Endometrial microvascular endothelial cells (primary cell): Measurements from ENCODE around the gene PLXNA3. TPM values are rescaled to one million over a fixed set of nuclear protein-coding genes. Genes with fewer than 3 reads are reported as not detected.

Source experiments
- in situ Hi-C: cut with HindIII; loops from 2 replicates; pipeline ENCODE4 v1.10.0; 2017; ENCODE audit warnings: low sequenced_read_pairs, low pct_unique_long_range_greater_than_20kb; ENCODE audit errors: inconsistent ontology term
- total RNA-seq: library from RNA; depleted of rRNA; stranded (reverse); fragments of >200 nt; gene quantifications from one replicate; pipeline ENCODE4 v1.2.3, GENCODE V29; 2015; ENCODE audit errors: inconsistent ontology term

Gene PLXNA3
- total RNA-seq, result 8.9 TPM

DNA sequence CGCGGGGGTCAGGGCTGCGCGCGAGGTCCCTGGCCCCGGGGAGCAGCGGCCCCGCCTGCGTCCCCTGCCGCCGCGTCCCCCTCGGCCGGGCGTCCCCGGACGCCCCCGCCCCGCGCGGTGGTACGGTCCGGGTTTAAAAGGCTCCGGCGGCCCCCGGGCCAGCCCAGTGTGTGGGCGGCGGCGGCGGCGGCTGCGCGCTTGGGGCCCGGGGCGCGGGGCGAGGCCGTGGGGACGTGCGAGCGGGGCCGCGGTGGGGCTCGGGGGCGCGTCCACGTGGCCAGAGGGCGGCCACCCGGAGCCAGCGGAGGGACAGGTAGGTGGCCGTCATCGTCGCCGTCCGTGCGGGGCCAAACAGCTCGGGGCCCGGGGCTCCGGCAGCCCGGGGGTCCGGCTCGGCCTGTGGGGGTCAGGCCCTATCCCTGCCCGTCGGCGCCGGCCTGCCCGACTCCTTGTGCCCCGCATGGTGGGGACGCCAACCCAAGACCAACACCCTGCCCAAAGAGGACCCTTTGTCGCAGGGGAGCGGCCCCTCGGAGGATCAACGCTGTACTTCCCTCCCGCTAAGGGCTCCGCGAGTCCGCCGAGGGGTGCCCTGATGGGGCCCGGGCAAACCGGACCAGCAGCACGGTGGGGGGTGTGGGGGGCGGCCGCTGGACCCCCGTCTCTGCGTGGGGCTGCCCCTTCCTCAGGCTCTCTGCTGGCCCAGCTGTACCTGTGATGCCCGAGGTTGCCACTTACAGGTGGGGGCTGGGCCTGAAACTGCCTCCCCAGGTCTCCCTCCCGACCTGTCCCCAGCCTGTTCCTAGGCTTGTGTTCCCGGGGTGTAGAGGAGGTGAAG lies at the start of gene PLXNA3:
TSS of gene PLXNA3 (plus strand) at position 166 of the 838 bp plus-strand sequence. CDS start 1,903 bp downstream, outside the sequence.
- in situ Hi-C loops, result no loop called here

DNA sequence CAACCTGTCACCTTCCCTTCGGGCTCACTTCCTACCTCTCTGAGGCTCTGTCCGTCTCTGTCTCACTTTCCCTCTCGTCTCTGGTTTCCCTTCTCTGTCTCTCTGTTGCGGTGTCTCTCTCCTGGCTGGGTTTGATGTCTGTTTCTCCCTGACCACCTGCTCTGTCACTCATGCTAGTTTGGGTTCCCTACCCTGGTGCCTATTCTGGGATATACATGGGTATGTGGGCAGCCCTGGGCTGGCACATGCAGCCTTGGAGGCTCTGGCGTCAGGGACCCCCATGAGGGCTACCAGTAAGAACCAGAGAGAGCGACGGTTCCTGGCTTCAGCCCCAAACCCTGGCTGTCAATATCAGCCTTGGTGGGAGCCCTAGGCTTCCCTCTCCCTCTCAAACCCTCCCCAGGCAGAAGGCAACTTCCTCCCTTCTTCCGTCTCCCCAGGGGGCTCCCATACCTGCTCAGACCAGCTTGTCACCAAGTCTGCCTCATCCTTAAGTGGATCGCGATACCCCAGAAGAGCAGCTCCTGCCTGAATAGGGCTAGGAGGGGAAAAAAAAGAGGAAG lies 49.3 kb upstream of the PLXNA3 start:
- in situ Hi-C loops, result no loop called here

DNA sequence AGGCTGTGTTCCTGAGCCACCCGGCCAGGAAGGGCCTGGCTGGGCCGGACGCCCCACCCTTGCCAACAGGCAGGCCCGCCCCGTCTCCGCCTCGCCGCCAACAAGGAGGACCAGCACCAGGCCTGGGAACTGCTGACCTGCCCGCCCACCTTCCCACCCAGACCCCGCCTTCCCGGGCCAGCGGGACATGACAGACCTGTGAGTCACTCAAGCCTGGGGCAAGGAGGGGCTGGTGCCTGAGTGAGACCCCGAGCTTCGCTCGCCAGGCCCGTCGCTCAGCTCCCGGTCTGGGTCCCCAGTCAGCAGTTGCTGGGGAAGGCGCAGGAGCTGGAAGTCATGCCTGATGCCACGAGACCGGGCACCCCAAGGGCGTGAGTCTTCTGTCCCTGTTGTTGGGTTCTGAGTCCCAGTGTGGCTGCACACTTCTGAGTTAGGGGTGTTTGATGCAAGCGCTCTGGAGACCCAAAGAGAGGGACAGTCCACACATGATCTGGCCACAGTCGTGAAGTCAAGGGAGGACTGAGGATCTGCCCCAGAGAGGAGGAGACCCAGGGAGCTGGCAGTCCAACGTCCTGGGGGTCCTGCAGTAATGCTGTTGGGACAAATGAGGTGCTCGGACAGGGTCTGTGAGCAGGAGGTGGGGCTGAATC lies 48.7 kb upstream of the PLXNA3 start, which contains the start of gene DNASE1L1:
TSS of gene DNASE1L1 (minus strand) at position 33 of the 650 bp plus-strand sequence. CDS start 3,686 bp downstream, outside the sequence.
- in situ Hi-C loops, result no loop called here

DNA sequence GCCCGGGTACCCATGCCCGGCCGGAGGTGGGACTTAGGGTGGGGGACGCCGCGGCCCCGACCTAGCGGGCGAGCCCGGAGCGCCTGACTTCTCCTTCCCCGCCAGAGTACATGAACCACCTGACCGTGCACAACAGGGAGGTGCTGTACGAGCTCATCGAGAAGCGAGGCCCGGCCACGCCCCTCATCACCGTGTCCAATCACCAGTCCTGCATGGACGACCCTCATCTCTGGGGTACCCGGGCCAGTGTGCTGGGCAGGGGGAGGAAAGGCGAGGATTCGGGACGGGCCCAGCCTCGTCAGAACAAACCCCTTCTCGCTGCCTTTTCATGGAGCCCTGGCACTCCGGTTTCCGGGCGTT lies 46.1 kb upstream of the PLXNA3 start:
- in situ Hi-C loops, result no loop called here

DNA sequence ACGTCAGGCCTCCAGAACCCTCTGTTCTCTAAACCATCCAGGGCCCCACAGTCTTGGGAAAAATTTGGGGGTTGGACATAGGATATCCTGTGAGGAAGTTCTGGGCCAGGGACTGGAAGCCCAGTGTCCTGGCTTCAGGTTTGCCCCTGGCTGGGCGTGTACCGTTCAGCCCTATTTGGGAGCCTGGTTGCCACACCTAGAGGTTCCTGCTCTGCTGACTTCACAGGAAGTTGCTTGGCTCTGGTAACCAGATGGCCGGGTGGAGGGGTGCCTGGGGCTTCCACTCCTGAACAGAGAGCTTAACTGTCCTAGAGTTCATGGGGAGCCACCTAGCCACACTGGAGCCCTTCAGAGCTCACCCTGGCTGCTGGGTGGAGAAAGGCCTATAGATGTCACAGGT lies 45.6 kb upstream of the PLXNA3 start:
- in situ Hi-C loops, result no loop called here

DNA sequence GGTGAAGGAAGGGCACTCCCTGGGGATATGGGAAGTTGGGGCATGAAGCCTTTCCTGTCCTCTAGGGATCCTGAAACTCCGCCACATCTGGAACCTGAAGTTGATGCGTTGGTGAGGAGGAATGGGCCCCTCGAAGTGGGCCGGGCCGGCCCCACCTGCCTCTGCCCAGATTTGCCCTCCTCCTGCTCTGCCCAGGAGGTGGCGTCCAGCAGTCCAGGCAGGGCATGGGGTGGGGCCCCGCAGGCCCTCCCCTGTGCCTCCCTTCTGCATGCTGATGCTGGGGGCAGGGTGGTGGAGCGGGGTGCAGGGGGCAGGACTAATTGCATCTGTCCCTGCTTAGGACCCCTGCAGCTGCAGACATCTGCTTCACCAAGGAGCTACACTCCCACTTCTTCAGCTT lies 44.9 kb upstream of the PLXNA3 start:
- in situ Hi-C loops, result no loop called here

DNA sequence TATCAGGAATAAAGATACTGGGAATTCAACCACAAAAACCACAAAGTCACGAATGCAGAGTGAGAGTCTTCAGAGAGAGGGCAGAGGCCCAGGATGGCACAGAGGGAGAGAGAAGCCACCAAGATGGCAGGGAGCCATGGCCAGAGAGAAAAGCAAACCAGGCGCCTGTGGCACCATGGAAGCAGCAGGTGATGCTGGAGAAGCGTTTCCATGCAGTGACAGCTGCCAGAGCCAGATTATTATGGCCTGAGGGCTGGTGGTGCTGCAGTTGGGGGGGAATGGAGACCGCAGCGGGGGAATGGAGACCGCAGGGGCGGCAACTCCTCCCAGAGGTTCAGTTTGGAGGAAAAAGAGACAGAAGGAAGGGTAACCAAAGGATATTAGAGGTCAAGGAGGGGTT lies 40.9 kb upstream of the PLXNA3 start:
- in situ Hi-C loops, result no loop called here

DNA sequence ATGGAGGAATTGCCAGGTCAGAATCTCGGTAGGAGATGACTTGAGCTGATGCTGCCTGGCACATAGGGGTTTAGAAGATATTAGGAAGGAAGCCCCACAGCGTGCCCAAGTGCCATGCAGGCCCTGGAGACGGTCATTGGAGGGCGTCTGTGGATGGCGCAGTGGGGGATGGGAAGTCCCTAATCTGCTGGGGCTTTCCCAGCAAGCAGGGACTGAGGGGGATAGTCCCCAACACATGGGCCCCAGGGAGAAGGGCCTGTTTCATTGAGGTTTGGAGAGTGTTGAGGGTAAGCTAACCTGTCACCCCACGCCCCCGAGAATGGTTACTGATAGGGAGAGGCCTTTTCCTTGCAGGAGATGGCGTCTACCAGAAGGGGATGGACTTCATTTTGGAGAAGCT lies 38.9 kb upstream of the PLXNA3 start:
- in situ Hi-C loops, result no loop called here

DNA sequence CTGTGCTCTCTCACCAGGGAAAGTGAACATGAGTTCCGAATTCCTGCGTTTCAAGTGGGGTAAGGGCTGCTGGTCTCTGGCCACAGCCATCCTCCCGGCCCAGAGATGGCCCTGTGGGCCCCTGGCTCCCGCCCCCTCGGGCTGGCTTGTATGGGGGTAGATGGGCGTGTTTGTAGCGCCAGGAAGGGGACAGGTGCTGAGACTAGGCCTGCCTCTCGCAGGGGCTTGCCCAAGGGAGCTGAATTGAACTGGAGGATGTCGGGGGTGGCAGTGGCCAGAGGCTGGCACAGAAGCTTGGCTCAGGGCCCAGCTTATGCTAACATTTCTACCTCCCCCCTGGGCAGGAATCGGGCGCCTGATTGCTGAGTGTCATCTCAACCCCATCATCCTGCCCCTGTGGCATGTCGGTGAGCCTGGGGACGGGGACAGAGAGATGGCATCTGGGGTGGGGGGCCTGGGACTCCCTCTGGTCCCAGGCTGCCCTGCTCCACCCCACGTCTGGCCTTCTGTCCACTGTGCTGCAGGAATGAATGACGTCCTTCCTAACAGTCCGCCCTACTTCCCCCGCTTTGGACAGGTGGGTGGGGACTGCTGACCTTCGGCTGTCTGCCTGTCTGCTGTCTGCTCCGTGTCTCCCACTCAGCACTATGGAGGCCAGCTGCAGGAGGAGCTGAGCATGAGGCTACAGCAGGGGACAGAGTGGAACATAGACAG lies 38.2 kb upstream of the PLXNA3 start:
- in situ Hi-C loops, result no loop called here

DNA sequence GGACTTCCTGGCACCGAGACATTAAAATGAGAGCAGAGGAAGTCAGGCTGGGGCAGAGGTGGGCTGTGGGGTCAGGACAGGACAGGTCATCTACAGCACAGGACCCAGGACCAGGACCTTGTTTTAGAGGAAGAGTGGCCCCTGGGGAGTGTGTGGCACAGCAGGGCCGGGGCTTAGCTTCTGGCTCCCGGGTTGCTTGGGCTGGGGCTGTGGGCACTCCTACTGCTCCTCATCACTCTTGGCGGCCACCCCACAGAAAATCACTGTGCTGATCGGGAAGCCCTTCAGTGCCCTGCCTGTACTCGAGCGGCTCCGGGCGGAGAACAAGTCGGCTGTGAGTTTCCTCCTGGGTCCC lies 37.7 kb upstream of the PLXNA3 start:
- in situ Hi-C loops, result no loop called here

DNA sequence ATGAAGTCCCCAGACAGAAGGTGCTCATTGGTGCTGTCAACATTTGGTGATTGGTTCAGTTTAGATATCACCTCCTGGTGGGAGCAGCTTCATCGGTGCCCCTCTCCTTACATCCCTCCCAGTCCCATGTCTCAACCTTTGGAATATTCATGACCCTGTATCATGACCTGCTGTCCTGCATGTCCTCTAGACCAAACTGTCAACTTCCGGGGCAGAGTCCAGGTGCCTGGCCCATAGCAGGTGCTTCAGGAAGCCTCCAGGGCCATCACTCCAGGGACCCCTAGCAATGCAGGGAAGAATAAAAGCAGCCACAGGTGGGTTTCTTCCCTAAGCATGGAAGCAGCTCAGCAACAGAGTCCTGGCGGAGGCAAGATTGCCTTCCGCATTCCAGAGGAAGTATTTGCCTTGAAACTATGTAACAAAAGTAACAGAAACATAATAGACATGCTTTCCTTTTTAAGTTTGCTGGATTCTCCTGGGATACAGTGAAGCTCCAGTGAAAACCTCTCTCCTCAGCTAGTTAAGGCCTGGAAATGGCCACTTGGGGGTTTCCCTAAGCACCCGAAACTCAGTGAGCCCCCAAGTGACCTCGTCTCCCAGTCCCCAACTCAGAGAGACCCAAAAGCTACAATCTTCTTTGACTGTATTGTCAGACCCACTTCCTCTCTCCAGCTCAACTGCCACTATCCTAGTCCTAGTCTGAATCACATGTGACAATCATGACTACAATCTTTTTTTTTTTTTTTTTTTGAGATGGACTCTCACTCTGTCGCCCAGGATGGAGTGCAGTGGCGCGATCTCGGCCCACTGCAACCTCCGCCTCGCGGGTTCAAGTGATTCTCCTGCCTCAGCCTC lies 30.9 kb upstream of the PLXNA3 start:
- in situ Hi-C loops, result no loop called here

DNA sequence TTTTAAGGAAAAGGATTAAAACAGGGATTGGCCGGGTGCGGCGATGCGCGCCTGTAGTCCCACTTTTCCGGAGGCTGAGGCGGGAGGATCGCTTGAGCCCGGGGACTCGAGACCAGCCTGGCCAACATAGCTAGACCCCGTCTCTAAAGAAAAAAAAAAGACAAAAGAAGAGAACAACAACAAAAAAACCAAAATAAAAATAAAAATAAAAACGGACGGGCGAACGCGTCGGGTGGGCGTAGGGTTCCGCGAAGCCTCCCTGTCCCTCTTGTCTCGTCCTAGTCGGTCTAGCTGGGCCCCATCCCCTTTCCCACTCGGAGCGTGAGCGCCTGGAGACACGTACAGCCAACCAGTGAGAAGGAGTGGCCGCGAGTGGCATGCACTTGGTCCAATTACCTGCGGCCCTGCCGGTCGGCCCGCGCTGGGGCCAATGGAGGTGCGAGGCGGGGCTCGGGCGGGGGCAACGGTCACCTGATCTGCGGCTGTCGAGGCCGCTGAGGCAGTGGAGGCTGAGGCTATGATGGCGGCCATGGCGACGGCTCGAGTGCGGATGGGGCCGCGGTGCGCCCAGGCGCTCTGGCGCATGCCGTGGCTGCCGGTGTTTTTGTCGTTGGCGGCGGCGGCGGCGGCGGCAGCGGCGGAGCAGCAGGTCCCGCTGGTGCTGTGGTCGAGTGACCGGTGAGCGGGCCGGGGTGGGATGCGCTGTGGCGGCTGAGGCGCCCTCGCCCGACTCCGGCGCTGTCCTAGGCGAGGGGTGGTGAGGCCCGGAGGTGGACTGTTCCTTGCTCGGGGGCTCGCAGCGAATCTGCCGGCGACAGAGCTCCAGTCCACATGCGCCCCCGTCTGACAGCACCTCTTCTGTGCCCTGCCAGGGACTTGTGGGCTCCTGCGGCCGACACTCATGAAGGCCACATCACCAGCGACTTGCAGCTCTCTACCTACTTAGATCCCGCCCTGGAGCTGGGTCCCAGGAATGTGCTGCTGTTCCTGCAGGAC lies 29.6 kb upstream of the PLXNA3 start, which contains the start of gene ATP6AP1:
TSS of gene ATP6AP1 (plus strand) at position 502 of the 996 bp plus-strand sequence. CDS start at position 518, 16 bp downstream.
- in situ Hi-C loops, result no loop called here

DNA sequence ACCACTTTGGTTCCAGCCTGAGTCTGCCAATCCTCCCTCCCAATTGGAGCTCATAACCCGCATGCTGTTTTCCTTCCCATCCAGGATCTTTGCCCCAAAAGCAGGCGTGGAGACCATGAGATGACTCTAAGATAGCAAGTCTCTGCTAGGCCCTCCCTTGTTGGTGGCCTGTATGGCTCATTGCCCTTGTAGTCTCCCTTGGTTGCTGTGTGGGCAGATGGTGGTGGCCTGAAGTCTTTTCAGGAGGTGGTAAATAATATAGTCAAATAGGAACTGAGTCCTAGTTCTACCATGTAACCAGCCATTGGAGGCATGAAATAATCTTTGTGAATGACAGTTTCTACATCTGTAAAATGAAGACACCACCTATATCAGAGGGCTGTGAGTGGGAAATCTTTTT lies 28.4 kb upstream of the PLXNA3 start:
- in situ Hi-C loops, result no loop called here

DNA sequence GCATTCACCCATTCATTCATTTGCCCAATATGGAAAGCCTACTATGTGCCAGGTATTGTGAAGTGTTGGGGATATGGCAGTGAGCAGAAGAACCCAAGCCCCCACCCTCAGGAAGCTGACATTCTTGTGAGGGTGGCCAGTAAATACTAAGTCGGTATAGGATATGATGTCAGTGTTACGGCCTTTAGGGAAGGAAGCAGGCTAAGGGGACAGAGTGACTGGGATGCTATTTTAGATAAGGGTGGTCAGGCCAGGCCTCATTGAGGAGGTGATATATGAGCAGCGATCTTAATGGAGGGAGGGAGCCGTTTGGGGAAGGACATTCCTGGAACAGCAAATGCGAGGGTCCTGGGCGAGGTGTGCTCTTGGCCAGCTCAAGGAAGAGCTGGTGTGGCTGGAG lies 27.6 kb upstream of the PLXNA3 start:
- in situ Hi-C loops, result no loop called here

DNA sequence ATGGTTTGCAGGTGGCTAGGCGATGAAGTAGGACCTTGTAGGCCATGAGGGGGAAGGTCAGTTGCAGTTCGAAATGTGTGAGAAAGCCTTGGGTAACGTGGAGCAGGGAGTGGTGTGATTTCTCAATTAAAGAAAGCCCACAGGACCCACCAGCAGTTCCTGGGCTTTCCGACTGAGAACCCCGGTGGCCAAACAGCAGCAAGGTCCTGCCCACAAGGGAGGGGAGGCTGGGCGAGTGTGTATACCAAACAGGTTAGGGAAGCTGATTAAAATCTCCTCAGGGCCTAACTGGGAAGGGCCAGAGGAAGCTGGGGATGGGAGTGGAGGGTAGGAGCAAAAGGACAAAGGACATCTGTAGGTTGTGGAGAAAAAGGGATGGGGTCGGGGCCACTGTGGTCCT lies 27.2 kb upstream of the PLXNA3 start:
- in situ Hi-C loops, result no loop called here

DNA sequence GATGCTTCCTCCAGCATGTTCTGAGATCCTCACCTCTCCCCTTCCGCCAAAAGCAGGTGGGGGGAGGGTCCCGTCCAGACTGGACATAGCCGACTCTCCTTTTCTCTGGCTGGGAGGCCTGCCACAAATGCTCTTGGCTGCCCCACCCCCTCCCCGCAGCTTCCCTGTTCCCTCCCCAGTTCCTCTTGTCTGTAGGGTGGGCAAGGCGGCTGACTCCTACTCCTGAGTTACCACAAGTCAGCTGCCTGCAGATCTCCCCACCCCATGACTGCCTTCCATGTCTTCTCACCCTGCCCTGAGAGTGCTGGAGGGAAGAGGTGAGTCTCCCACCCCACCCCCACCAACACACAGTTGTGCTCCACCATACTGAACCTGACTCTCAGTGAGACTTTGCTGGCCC lies 26.7 kb upstream of the PLXNA3 start:
- in situ Hi-C loops, result no loop called here

DNA sequence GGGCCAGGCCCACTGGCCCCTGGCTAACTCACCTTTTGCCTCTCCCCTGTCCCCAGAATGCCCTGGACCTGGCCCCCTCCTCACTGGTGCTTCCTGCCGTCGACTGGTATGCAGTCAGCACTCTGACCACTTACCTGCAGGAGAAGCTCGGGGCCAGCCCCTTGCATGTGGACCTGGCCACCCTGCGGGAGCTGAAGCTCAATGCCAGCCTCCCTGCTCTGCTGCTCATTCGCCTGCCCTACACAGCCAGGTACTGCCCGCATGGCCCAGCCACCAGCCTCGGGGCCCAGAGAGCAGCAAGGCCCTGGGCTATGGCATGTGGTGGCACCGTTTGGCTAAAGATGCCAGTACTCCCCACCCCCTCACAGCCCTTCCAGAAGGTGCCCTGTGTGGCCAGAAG lies 25.9 kb upstream of the PLXNA3 start:
- in situ Hi-C loops, result no loop called here
